Measurements from ENCODE around the gene ROBO1. TPM values are rescaled to one million over a fixed set of nuclear protein-coding genes. Genes with fewer than 3 reads are reported as not detected.

Gene ROBO1
- total and polyA plus RNA-seq, 4 donors: 1.0 to 30.3 (median 3.9) TPM

DNA sequence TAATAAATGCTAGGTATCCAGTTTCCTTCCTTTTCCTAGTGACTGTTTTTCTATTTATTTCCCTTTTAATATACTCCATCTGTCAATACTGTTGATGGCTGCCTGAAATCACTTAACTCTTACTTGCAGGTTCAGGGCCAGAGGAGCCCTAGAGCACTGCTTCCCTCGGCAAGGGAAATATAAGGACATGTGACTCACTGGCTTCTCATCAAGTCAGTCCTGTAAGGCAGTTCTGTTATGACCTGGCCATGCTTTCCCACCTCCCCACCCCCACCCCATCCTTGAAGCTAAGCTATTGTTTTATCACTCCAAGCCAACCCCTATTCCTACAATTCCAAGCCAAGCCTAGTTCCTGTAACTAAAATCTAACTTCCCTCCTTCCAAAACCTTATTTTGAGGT is 800.7 kb downstream of the ROBO1 start:
- H3K27ac ChIP-seq (ENCODE audit: low read depth in 1 of 2, low read length in 2 of 2): no peak overlapping the region
- no peaks in the 10 kb centered on the region for H3K36me3 ChIP-seq (ENCODE audit: control insufficient read depth in 4 of 4, insufficient read depth in 3 of 4, low read depth in 1 of 4, low read length in 3 of 4)
- H3K4me1 ChIP-seq (ENCODE audit: control insufficient read depth in 4 of 4, insufficient read depth in 4 of 4, low read length in 3 of 4): no peaks in the 10 kb centered on the region
- no peak for DNase-seq (ENCODE audit: low spot score)
- WGBS: 84% methylated on average over 1 of the region's 1 CpG
- H3K9ac ChIP-seq (ENCODE audit: low read depth in 1 of 2, low read length in 2 of 2): no peak overlapping the region
- no peaks in the 10 kb centered on the region for H3K27me3 ChIP-seq (ENCODE audit: control insufficient read depth in 4 of 4, insufficient read depth in 4 of 4, low read length in 3 of 4)
- TF ChIP-seq, protein P1, sequence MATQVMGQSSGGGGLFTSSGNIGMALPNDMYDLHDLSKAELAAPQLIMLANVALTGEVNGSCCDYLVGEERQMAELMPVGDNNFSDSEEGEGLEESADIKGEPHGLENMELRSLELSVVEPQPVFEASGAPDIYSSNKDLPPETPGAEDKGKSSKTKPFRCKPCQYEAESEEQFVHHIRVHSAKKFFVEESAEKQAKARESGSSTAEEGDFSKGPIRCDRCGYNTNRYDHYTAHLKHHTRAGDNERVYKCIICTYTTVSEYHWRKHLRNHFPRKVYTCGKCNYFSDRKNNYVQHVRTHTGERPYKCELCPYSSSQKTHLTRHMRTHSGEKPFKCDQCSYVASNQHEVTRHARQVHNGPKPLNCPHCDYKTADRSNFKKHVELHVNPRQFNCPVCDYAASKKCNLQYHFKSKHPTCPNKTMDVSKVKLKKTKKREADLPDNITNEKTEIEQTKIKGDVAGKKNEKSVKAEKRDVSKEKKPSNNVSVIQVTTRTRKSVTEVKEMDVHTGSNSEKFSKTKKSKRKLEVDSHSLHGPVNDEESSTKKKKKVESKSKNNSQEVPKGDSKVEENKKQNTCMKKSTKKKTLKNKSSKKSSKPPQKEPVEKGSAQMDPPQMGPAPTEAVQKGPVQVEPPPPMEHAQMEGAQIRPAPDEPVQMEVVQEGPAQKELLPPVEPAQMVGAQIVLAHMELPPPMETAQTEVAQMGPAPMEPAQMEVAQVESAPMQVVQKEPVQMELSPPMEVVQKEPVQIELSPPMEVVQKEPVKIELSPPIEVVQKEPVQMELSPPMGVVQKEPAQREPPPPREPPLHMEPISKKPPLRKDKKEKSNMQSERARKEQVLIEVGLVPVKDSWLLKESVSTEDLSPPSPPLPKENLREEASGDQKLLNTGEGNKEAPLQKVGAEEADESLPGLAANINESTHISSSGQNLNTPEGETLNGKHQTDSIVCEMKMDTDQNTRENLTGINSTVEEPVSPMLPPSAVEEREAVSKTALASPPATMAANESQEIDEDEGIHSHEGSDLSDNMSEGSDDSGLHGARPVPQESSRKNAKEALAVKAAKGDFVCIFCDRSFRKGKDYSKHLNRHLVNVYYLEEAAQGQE (IDR thresholded peaks at IDR 0.05): no peak
- TF ChIP-seq ATF3 (IDR thresholded peaks at IDR 0.05) (no peak), RAD21 (IDR thresholded peaks at IDR 0.05) (no peak), CTCF (IDR thresholded peaks at IDR 0.05; ENCODE audit: low read depth, low read length, missing input control) (no peak), ZBTB33 (IDR thresholded peaks at IDR 0.05) (no peak)
- H3K9me3 ChIP-seq (ENCODE audit: control insufficient read depth in 4 of 4, low read length in 3 of 4): no peaks in the 10 kb centered on the region
- H3K4me3 ChIP-seq (ENCODE audit: low read depth in 1 of 3, low read length in 3 of 3): no peak overlapping the region

DNA sequence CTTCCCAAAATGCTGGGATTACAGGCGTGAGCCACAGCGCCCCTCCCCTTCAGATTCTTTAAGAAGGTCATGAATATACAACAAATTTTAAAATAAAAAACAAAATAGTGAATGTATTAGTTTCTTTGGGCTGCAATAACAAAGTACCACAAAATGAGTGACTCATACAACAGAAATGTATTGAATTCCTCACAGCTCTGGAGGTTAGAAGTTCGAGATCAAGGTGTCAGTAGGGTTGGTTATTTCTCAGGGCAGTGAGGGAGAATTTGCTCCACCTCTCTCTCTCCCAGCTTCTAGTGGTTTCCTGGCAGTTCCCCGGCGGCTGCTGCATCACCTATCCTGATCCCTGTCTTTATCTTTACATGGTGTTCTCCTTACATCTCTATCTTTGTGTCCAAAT is 804.0 kb downstream of the ROBO1 start:
- H3K4me3 ChIP-seq (ENCODE audit: low read depth in 1 of 3, low read length in 3 of 3): no peak overlapping the region
- H3K4me1 ChIP-seq (ENCODE audit: control insufficient read depth in 4 of 4, insufficient read depth in 4 of 4, low read length in 3 of 4): no peaks in the 10 kb centered on the region
- no peak for TF ChIP-seq HNF4A (conservative IDR thresholded peaks at IDR 0.05)
- no peak for TF ChIP-seq SP1 (IDR thresholded peaks at IDR 0.05)
- TF ChIP-seq NR2F2 (IDR thresholded peaks at IDR 0.05): no peak
- TF ChIP-seq GABPA (IDR thresholded peaks at IDR 0.05 in 1 of 2, conservative IDR thresholded peaks at IDR 0.05 in 1 of 2): no peak
- no peak for TF ChIP-seq ZBTB33 (IDR thresholded peaks at IDR 0.05)
- TF ChIP-seq YY1 (IDR thresholded peaks at IDR 0.05): no peak
- TF ChIP-seq, protein P1 (IDR thresholded peaks at IDR 0.05): no peak
- no peak for TF ChIP-seq FOXA2 (IDR thresholded peaks at IDR 0.05)
- no peak for TF ChIP-seq EGR1 (IDR thresholded peaks at IDR 0.05; ENCODE audit: low read depth in 2 of 2)
- WGBS: 96% methylated on average over 5 of the region's 5 CpGs
- no peaks in the 10 kb centered on the region for H3K9me3 ChIP-seq (ENCODE audit: control insufficient read depth in 4 of 4, low read length in 3 of 4)
- H3K27me3 ChIP-seq (ENCODE audit: control insufficient read depth in 4 of 4, insufficient read depth in 4 of 4, low read length in 3 of 4): no peaks in the 10 kb centered on the region
- no peak for DNase-seq (ENCODE audit: low spot score)
- no peaks in the 10 kb centered on the region for H3K36me3 ChIP-seq (ENCODE audit: control insufficient read depth in 4 of 4, insufficient read depth in 3 of 4, low read depth in 1 of 4, low read length in 3 of 4)
- H3K9ac ChIP-seq (ENCODE audit: low read depth in 1 of 2, low read length in 2 of 2): no peak overlapping the region
- no peak overlapping the region for H3K27ac ChIP-seq (ENCODE audit: low read depth in 1 of 2, low read length in 2 of 2)
